AG08396 (cell line): ENCODE results near the gene LPCAT3.
A peak's percentile ranks its signal among the peaks of the same experiment; 100 is the strongest.
"Not testable (repeated sequence)": the region's sequence is repeated elsewhere in the genome, so short reads cannot be mapped to it uniquely, and the experiment has no call there.

Source experiments
- DNase-seq: peaks from one replicate; pipeline ENCODE4 v3.0.0; 2012; ENCODE audit warnings: low spot score, mixed read lengths

The LPCAT3 gene, protein sequence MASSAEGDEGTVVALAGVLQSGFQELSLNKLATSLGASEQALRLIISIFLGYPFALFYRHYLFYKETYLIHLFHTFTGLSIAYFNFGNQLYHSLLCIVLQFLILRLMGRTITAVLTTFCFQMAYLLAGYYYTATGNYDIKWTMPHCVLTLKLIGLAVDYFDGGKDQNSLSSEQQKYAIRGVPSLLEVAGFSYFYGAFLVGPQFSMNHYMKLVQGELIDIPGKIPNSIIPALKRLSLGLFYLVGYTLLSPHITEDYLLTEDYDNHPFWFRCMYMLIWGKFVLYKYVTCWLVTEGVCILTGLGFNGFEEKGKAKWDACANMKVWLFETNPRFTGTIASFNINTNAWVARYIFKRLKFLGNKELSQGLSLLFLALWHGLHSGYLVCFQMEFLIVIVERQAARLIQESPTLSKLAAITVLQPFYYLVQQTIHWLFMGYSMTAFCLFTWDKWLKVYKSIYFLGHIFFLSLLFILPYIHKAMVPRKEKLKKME

DNA sequence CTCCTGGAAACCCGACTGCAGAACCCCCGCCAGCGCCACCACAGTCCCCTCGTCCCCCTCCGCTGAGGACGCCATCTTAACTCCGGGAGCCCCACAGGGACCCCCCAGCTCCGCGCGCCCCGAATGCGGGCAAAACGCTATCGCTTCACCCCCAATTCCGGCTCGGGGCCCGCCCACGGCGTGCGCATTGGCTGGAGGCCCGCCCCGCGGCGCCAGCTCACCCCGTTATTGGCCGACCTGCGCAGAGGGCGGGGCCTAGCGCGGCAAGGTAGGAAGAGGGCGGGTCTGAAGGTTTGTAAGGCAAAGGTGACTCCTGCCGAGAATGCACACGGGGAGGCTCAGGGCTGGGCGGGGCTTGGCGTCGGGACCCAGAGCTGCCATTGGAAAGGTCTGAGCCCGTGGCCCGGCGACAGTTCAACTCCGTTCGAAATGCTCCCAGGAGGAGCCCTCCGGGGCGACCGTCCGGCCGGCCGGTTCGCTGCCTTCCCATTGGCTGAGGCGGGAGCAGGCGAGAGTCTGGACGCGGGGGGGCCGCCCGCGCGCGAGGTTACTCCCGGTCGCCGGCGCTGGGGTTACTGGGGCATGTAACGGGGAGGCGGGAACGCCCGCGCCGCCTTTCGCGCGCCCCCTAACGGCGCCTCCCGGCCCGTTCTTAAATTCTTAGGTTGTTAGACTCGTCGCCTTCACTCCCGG is at the start of gene LPCAT3:
LPCAT3 (minus strand) TSS at position 127 of the 693 bp plus-strand sequence; CDS start at position 75, 52 bp downstream.
- peak; percentile 99 for DNase-seq

GRCh38 chr12:7067096-7067495 is 48.8 kb upstream of the LPCAT3 start:
- no peak for DNase-seq

- no peak for DNase-seq
These were observed 48.3 kb upstream of the LPCAT3 start for GRCh38 chr12:7066596-7066995.

DNA sequence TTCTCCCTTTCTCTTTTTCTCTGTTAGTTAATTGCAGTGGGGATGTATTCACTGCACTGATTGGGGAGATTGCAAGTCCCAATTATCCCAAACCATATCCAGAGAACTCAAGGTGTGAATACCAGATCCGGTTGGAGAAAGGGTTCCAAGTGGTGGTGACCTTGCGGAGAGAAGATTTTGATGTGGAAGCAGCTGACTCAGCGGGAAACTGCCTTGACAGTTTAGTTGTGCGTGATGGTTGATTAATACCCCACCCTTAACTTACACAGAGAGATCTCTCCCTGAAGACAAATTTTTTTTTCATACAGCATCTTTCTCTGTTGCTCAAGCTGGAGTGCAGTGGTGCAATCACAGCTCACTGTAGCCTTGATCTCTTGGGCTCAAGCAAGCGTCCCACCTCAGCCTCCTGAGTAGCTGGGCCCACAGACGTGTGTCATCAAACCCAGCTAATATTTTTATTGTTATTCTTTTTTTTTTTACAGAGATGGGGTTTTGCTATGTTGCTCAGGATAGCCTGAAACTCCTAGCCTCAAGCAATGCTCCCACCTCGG is 46.9 kb upstream of the LPCAT3 start:
- DNase-seq, result no peak

DNA sequence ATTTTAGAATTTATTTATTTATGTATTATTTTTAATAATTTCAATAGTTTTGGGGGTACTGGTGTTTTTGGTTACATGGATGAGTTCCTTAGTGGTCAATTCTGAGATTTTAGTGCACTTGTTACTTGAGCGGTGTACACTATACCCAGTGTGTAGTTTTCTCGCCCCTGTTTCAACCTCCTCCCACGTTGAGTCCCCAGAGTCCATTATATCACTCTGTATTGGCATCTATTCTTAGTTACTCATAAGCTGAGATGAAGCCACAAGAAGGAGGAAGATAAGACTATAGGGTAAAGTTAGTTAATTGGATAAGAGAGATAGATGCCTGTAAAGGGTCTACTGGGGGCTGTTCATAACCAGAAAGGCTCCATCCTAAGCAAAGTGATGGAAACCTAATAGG is 46.2 kb upstream of the LPCAT3 start:
- no peak for DNase-seq

DNA sequence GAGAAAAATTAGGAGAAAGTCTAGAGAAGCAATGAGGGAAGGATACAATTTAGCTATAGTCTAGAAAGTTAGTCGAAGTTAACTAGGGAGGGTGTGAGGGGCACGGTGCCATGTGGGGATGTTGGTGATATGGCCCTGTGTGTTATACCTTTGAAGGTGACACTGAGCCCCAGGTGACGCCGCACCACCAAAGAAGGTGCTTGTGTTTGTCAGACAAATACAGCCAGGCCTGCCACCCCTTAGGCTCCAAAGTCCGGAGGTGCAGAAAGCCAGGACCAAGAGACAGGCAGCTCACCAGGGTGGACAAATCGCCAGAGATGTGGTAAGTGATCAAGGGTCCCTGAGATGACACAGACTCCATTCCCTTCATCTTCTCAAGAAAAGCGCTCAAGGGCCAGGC is 43.3 kb upstream of the LPCAT3 start:
- no peak for DNase-seq

DNA sequence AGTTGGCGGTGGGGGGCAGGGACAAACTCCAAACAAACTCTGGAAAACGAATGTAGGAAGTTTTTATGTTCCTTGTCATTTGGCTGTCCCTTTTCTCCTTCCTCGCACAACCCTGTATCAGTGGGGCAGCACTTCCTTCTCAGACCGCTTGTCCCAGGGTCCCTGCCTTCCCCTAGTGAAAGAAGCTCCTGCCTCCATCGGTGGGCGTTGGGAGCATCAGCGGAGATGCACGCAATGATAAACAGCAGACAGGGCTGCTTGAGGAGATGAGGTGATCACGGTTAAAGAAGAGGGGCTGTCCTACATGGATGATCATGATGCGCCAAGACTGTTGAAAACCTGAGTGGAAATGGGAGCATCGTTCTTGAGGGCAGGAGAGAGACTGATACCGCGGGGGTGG is 42.9 kb upstream of the LPCAT3 start:
- DNase-seq, result no peak

GRCh38 chr12:7060353-7060954 is 42.2 kb upstream of the LPCAT3 start, which contains the start of gene C1S:
TSS of gene C1S (plus strand) at chr12:7060718. CDS start at chr12:7061913, 1,195 bp downstream.
- DNase-seq, result peak; percentile 93

DNA sequence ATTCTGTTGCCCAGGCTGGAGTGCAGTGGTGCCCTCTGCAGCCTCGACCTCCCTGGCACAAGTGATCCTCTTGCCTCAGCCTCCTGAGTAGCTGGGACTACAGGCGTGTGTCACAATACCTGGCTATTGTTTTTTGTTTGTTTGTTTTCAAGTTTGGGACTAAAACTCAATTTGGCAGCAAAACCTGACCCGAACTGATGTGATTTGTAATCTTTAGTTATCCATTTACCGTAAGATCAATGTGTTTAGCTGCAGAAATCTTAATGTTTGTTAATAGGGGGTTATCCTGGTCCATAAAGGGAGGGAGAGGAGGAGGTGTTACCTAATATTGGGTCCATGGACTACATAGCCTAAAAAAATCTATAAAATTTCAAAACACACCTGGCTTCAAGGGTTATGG is 41.5 kb upstream of the LPCAT3 start:
- no peak for DNase-seq

- no peak for DNase-seq
These were observed 40.6 kb upstream of the LPCAT3 start for GRCh38 chr12:7058850-7059395.

DNA sequence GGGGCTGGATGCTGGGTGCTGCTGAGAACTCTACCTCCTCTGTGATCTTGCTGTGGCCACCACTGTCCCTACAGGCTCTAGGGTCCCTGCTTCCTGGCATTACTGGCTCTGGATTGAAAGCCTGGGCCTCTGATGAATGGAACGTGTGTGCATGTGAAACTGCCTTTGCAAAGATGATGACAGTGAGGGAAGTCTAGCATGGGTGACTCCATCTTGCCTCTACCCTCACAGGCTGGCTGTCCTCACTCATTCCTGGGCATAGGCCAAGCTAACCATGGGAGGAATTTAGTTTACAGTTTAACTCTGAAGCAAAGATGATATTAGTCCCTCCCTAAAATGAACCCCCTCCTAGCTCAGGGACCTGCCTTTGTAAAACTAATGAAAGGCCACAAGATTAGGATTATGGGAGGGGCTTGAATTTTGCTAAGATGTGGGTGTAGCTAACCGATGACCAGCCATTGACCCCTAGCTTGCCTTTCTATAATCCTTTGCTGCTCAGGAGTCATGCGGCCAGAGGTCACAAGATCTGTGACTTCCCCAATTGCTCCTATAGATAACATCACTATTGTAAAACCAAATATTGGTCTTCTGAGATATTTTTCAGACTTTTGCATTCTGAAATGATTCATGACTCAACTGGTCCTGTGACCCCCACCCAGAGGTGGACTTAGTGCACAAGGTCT is 40.0 kb upstream of the LPCAT3 start:
- no peak for DNase-seq

GRCh38 chr12:7055736-7056135 is 37.5 kb upstream of the LPCAT3 start:
- DNase-seq, result not testable (repeated sequence)

GRCh38 chr12:7054925-7055324 is 36.6 kb upstream of the LPCAT3 start:
- no peak for DNase-seq

GRCh38 chr12:7049973-7050372 is 31.7 kb upstream of the LPCAT3 start:
- DNase-seq, result not testable (repeated sequence)

GRCh38 chr12:7049445-7049951 is 31.2 kb upstream of the LPCAT3 start:
- DNase-seq, result not testable (repeated sequence)

- no peak for DNase-seq
These were observed 29.0 kb upstream of the LPCAT3 start for GRCh38 chr12:7047306-7047705.

DNA sequence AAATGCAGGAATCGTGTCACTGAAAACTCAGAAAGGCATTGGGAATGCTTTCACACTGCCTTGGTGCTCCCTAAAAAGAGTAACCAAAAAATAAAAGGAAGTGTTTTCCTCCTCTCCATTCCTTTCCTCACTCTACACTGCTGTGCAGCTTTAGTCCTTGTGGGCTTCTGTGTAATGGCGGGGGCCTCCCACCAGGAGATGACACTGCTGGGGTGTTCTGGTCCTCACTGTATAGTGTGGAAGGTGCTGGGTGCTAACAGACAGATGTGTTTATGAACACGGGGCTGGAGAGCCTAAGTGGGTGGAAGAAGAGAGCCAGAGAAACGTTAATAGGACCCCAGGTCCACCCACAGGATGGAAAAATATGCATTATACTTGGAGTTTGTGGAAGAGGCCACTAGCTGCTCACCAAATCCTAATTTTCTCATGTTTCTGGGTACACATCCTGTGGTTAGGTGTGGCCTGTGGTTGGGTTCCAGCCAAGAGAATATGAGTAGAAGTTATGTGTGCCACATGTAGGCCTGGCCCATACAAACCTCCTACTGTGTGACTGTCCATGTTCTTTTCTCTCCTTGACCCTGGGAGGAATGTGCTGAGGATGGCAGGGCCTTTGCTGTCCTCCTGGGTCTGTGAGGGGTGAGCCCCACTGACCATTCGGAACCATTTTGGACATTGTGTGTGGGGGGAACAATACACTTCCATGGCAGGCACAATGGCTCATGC is 28.3 kb upstream of the LPCAT3 start:
- DNase-seq, result no peak

DNA sequence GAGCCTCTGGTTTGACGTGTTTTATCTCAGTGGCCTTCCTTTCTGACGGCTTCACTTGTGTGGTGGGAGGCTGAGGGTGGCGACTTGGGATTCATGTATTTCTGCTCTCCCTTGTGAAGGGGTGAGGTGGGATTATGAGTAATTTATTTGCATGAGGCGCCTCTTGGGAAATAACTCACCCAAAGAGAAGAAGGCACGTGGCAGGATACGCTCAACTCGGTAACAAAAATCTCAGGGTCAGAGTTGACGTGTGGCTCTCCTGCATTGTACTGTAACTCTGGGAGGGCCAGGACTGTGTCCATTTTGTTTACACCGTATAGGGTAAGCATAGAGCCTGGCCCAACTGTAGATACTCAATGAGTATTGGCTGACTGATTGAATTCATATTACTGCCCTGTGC is 27.6 kb upstream of the LPCAT3 start:
- no peak for DNase-seq

- DNase-seq, result peak; percentile 50
These were observed 24.6 kb upstream of the LPCAT3 start for GRCh38 chr12:7042842-7043241.

DNA sequence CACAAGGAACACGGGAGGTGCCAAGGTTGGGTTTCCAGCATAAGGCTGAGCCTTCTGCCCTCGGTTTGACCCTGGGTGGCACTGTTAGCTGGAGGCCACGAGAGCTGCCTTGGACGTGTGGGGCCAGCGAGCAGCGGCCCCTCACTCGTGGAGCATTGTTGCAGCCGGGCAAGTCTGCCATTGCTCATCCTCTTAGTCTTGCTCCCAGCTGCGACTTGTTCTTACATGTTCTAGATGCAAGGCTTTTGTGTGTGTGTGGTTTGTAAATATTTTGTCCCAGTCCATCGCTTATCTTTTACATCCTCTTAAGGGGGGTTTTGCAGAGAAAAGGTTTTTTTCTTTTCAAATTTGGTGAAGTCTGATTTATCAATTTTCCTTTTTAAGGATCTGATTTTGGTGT is 21.1 kb upstream of the LPCAT3 start:
- DNase-seq, result no peak

GRCh38 chr12:7038591-7038990 is 20.3 kb upstream of the LPCAT3 start:
- DNase-seq, result no peak
